Neural progenitor cell (in vitro differentiated cells): ENCODE results near the gene COL7A1.

ENCODE experiments used
- EZH2 ChIP-seq: fragments of 200-600 bp; sonication (generic); IDR thresholded peaks from 2 replicates; pipeline ENCODE4 v1.6.1; 2017; ENCODE audit warnings: antibody characterized with exemption, mild to moderate bottlenecking, moderate library complexity
- TF ChIP-seq, protein P1 (sequence below): fragments of 200-600 bp; sonication (generic); IDR thresholded peaks from 2 replicates; pipeline ENCODE4 v1.5.1; 2017; ENCODE audit warnings: antibody characterized with exemption, mild to moderate bottlenecking

DNA sequence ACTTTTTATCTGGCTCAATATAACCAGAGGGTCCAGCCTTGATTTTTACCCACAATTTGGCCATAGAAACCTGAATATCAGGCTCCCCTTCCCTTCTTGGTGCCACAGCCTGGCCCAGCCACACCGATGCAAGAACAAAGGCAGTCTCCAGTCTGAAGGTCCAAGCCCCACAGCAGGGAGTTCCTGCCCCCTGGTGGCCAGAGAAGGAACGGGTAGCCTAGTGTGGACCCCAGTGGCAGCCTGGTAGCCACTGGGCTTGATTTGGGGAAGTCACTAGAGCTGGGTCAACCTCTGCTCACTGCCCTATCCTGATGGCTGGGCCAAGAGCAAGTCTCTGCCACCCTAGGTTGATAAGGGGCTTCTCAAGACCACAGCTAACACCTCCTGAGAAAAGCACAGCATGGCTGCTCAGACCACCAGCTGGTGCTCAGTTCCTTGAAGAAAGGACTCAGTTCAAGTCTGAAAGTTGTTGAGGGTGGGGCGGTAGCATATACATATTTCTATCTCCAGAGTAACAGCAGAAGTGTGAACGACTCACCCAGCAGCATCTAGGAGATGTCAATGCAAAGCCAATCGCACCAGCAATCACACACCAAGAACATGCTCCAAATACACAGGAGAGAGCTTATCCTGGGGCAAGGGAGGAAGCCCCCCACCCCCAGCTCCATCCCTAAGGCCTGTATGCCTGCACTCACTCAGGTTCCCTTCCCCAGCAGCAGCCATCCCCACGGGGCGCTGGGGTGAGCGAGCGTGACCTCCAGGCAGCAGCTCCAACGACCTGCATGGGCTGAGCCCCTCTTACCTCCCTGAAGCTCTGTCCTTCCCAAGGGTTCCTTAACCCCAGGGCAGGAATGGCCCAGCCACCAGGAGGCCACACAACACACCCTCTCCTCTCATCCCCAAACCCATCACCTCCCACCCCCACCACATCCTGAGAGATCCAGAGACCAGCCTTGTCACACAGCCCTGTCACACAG, 46.1 kb downstream of the COL7A1 start:
- TF ChIP-seq, protein P1, sequence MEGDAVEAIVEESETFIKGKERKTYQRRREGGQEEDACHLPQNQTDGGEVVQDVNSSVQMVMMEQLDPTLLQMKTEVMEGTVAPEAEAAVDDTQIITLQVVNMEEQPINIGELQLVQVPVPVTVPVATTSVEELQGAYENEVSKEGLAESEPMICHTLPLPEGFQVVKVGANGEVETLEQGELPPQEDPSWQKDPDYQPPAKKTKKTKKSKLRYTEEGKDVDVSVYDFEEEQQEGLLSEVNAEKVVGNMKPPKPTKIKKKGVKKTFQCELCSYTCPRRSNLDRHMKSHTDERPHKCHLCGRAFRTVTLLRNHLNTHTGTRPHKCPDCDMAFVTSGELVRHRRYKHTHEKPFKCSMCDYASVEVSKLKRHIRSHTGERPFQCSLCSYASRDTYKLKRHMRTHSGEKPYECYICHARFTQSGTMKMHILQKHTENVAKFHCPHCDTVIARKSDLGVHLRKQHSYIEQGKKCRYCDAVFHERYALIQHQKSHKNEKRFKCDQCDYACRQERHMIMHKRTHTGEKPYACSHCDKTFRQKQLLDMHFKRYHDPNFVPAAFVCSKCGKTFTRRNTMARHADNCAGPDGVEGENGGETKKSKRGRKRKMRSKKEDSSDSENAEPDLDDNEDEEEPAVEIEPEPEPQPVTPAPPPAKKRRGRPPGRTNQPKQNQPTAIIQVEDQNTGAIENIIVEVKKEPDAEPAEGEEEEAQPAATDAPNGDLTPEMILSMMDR, result peak; percentile 94
- no peak for TF ChIP-seq EZH2
